H1 (cell line): ENCODE measurements around the gene ALLC. TPM values are rescaled to one million over a fixed set of nuclear protein-coding genes. Genes with fewer than 3 reads are reported as not detected.

Source experiments
- CTCF ChIA-PET: fragments of 300-600 bp; sonication (Branson Sonifier 250); formaldehyde crosslinking; loops from one replicate; lab custom pipeline; 2021; ENCODE audit not compliant: partially characterized antibody; lab: Charles Lee
- POLR2A ChIA-PET: fragments of 300-600 bp; sonication (Branson Sonifier 250); formaldehyde crosslinking; loops from one replicate; lab custom pipeline; 2021; ENCODE audit warnings: inconsistent platforms; ENCODE audit not compliant: partially characterized antibody; lab: Charles Lee
- DNase-seq, 2 experiments: peaks; one replicate each; pipeline versions ENCODE4 v3.0.0 to v3.0.0-alpha.2; 2010 to 2022; ENCODE audit warnings: low spot score in 2 of 2, low read depth in 1 of 2, mixed read lengths in 1 of 2
- FAIRE-seq: peaks from 2 replicates; lab custom pipeline; 2011; peaks lifted over from hg19 to GRCh38; lab: Jason Lieb, UNC
- H2AFZ ChIP-seq: 2 replicates; pipeline ENCODE4 v1.8.1; 2012; ENCODE audit warnings: low read length, inconsistent platforms
- H2AK5ac ChIP-seq: 2 replicates; pipeline ENCODE4 v1.6.1; 2013; ENCODE audit warnings: low read depth, low read length
- H2BK120ac ChIP-seq: replicated peaks from 2 replicates; pipeline ENCODE3; 2013; ENCODE audit warnings: low read depth, low read length, inconsistent platforms
- H2BK12ac ChIP-seq: 2 replicates; pipeline ENCODE4 v1.6.1; 2013; ENCODE audit warnings: low read depth, low read length
- H2BK15ac ChIP-seq: 2 replicates; pipeline ENCODE4 v1.6.1; 2013; ENCODE audit warnings: low read length
- H2BK20ac ChIP-seq: 2 replicates; pipeline ENCODE4 v1.6.1; 2013; ENCODE audit warnings: low read length
- H2BK5ac ChIP-seq: 2 replicates; pipeline ENCODE4 v1.6.1; 2013; ENCODE audit warnings: low read depth, low read length
- H3K14ac ChIP-seq: 2 replicates; pipeline ENCODE4 v1.6.1; 2013; ENCODE audit warnings: inconsistent platforms; ENCODE audit not compliant: insufficient read length
- H3K18ac ChIP-seq: 2 replicates; pipeline ENCODE4 v1.6.1; 2013; ENCODE audit warnings: low read length; ENCODE audit errors: extremely low read depth
- H3K23ac ChIP-seq: 2 replicates; pipeline ENCODE4 v1.6.1; 2013; ENCODE audit warnings: inconsistent platforms; ENCODE audit not compliant: insufficient read length
- H3K23me2 ChIP-seq: 2 replicates; pipeline ENCODE4 v1.6.1; 2013; ENCODE audit warnings: low read depth, low read length
- H3K27ac ChIP-seq: 2 replicates; pipeline ENCODE4 v1.6.1; 2011; ENCODE audit warnings: low read depth, low read length, inconsistent platforms
- H3K27me3 ChIP-seq, 4 experiments: replicated peaks in 1 of 4; 1 replicate in 1 of 4; 2 replicates in 3 of 4; pipeline versions ENCODE4 v1.6.1 to v1.8.1; 2011 to 2013; ENCODE audit warnings: low read length in 3 of 4, mild to moderate bottlenecking in 3 of 4, inconsistent platforms in 2 of 4, mixed read lengths in 2 of 4, moderate library complexity in 1 of 4; ENCODE audit not compliant: control insufficient read depth in 3 of 4, insufficient read depth in 3 of 4; ENCODE audit errors: extremely low read depth in 1 of 4
- H3K36me3 ChIP-seq, 4 experiments: 2 replicates each; pipeline versions ENCODE4 v1.6.1 to v1.8.1; 2011 to 2013; ENCODE audit warnings: mild to moderate bottlenecking in 4 of 4, low read length in 3 of 4, moderate library complexity in 2 of 4, control low read depth in 1 of 4, inconsistent platforms in 1 of 4; ENCODE audit not compliant: insufficient read depth in 4 of 4, control insufficient read depth in 2 of 4
- H3K4ac ChIP-seq: replicated peaks from 2 replicates; pipeline ENCODE3; 2013; ENCODE audit warnings: low read length, low read depth, mixed read lengths, inconsistent platforms; ENCODE audit not compliant: insufficient read length
- H3K4me1 ChIP-seq, 4 experiments: replicated peaks in 1 of 4; 1 replicate in 1 of 4; 2 replicates in 3 of 4; pipeline versions ENCODE4 v1.6.1 to v1.8.1; 2011 to 2013; ENCODE audit warnings: low read length in 3 of 4, inconsistent platforms in 2 of 4, mixed read lengths in 1 of 4; ENCODE audit not compliant: insufficient read depth in 4 of 4, control insufficient read depth in 3 of 4
- H3K4me2 ChIP-seq, 2 experiments: 2 replicates each; pipeline versions ENCODE4 v1.6.1 to v1.8.1; 2011 to 2013; ENCODE audit warnings: low read depth in 2 of 2, low read length in 2 of 2, control low read depth in 1 of 2, inconsistent platforms in 1 of 2, mild to moderate bottlenecking in 1 of 2; ENCODE audit not compliant: insufficient read depth in 1 of 2
- H3K4me3 ChIP-seq, 4 experiments: fragments of 200-600, 300-600 bp in 1 of 4; sonication (generic), shearing (Covaris generic), sonication (Bioruptor Twin) in 1 of 4; 2 replicates each; pipeline versions ENCODE4 v1.5.1 to v1.8.1; 2011 to 2016; ENCODE audit warnings: low read length in 4 of 4, low read depth in 3 of 4, control low read depth in 2 of 4, inconsistent platforms in 2 of 4, mild to moderate bottlenecking in 2 of 4, mixed read lengths in 1 of 4, moderate library complexity in 1 of 4; ENCODE audit not compliant: insufficient read depth in 2 of 4; ENCODE audit errors: extremely low read depth in 1 of 4
- H3K56ac ChIP-seq: replicated peaks from 2 replicates; pipeline ENCODE3; 2013; ENCODE audit warnings: low read depth, mild to moderate bottlenecking, mixed read lengths, low read length, inconsistent platforms; ENCODE audit not compliant: insufficient read length
- H3K79me1 ChIP-seq: 2 replicates; pipeline ENCODE4 v1.6.1; 2013; ENCODE audit warnings: low read depth, low read length, control low read depth
- H3K79me2 ChIP-seq, 2 experiments: 2 replicates each; pipeline versions ENCODE4 v1.6.1 to v1.8.1; 2012 to 2013; ENCODE audit warnings: low read length in 2 of 2, mild to moderate bottlenecking in 2 of 2, inconsistent platforms in 1 of 2; ENCODE audit not compliant: insufficient read depth in 2 of 2, control insufficient read depth in 1 of 2
- H3K9ac ChIP-seq, 4 experiments: replicated peaks in 1 of 4; 1 replicate in 1 of 4; 2 replicates in 3 of 4; pipeline versions ENCODE4 v1.6.1 to v1.8.1; 2011 to 2013; ENCODE audit warnings: low read depth in 3 of 4, low read length in 3 of 4, control low read depth in 2 of 4, mild to moderate bottlenecking in 2 of 4, moderate library complexity in 2 of 4, inconsistent platforms in 1 of 4; ENCODE audit errors: extremely low read depth in 1 of 4
- H3K9me3 ChIP-seq, 2 experiments: 2 replicates each; pipeline versions ENCODE4 v1.6.1 to v1.8.1; 2012 to 2013; ENCODE audit warnings: mild to moderate bottlenecking in 2 of 2, moderate library complexity in 2 of 2, control low read depth in 1 of 2, inconsistent platforms in 1 of 2, low read depth in 1 of 2, low read length in 1 of 2, mixed read lengths in 1 of 2; ENCODE audit not compliant: insufficient read depth in 2 of 2
- H4K20me1 ChIP-seq, 2 experiments: replicated peaks in 1 of 2; 2 replicates each; pipeline versions ENCODE3 to v1.8.1; 2011 to 2013; ENCODE audit warnings: inconsistent platforms in 2 of 2, low read length in 2 of 2, mild to moderate bottlenecking in 1 of 2; ENCODE audit not compliant: insufficient read depth in 2 of 2, control insufficient read depth in 1 of 2
- H4K5ac ChIP-seq: 2 replicates; pipeline ENCODE4 v1.6.1; 2013; ENCODE audit warnings: low read length, low read depth, mixed read lengths, inconsistent platforms; ENCODE audit not compliant: insufficient read length
- H4K8ac ChIP-seq: 2 replicates; pipeline ENCODE4 v1.8.0; 2013; ENCODE audit warnings: mild to moderate bottlenecking, moderate library complexity, low read length, inconsistent platforms; ENCODE audit not compliant: insufficient read depth; ENCODE audit errors: extremely low read depth
- H4K91ac ChIP-seq: replicated peaks from 2 replicates; pipeline ENCODE3; 2013; ENCODE audit warnings: low read length, mixed read lengths, inconsistent platforms; ENCODE audit not compliant: insufficient read length
- BRCA1 ChIP-seq: IDR thresholded peaks from 2 replicates; pipeline ENCODE4 v1.6.1; 2012; ENCODE audit warnings: low read depth, low read length, improper control_type of control experiment
- CBX5 ChIP-seq: fragments of 300-800, 300-1000 bp; sonication (generic); IDR thresholded peaks from 2 replicates; pipeline ENCODE4 v1.7.1; 2016; ENCODE audit warnings: antibody characterized with exemption, low read length, low read depth
- CBX8 ChIP-seq: fragments of 300-800, 300-1000 bp; sonication (generic); IDR thresholded peaks from 2 replicates; pipeline ENCODE4 v1.7.1; 2016; ENCODE audit warnings: low read depth, low read length, borderline replicate concordance
- EGR1 ChIP-seq: IDR thresholded peaks from 2 replicates; pipeline ENCODE4 v1.6.1; 2011; ENCODE audit warnings: low read depth, low read length, borderline replicate concordance
- EP300 ChIP-seq, 2 experiments: IDR thresholded peaks; 1 replicate in 1 of 2; 2 replicates in 1 of 2; pipeline ENCODE4 v1.6.1; 2011 to 2012; ENCODE audit warnings: low read depth in 2 of 2, low read length in 2 of 2, mild to moderate bottlenecking in 2 of 2, borderline replicate concordance in 1 of 2, inconsistent platforms in 1 of 2, moderate library complexity in 1 of 2
- EZH2 ChIP-seq: fragments of 200-600 bp; sonication (generic); IDR thresholded peaks from 2 replicates; pipeline ENCODE4 v1.7.1; 2012; ENCODE audit warnings: low read depth, mild to moderate bottlenecking, moderate library complexity, low read length, inconsistent platforms; ENCODE audit not compliant: severe bottlenecking
- FOSL1 ChIP-seq: IDR thresholded peaks from 2 replicates; pipeline ENCODE4 v1.6.1; 2011; ENCODE audit warnings: mild to moderate bottlenecking, low read depth, low read length, moderate library complexity; ENCODE audit not compliant: insufficient read depth
- GTF2F1 ChIP-seq: IDR thresholded peaks from 2 replicates; pipeline ENCODE4 v1.6.1; 2012; ENCODE audit warnings: low read depth, low read length, improper control_type of control experiment, borderline replicate concordance
- JUN ChIP-seq: IDR thresholded peaks from 2 replicates; pipeline ENCODE4 v1.6.1; 2011; ENCODE audit warnings: low read depth, mild to moderate bottlenecking, improper control_type of control experiment, low read length
- KDM5A ChIP-seq: fragments of 200-600 bp; IDR thresholded peaks from 2 replicates; pipeline ENCODE4 v1.7.1; 2012; ENCODE audit warnings: mild to moderate bottlenecking, low read length, inconsistent platforms, mixed read lengths
- SIN3A ChIP-seq, 2 experiments: IDR thresholded peaks in 1 of 2; conservative IDR thresholded peaks in 1 of 2; 2 replicates each; pipeline ENCODE4 v1.6.1; 2011 to 2012; ENCODE audit warnings: low read length in 2 of 2, improper control_type of control experiment in 1 of 2, low read depth in 1 of 2, mild to moderate bottlenecking in 1 of 2
- SP4 ChIP-seq: IDR thresholded peaks from 2 replicates; pipeline ENCODE4 v1.6.1; 2012; ENCODE audit warnings: low read length, inconsistent platforms
- ZNF274 ChIP-seq: IDR thresholded peaks from 2 replicates; pipeline ENCODE4 v1.7.0; 2012; ENCODE audit warnings: low read length, borderline replicate concordance; ENCODE audit errors: extremely low read depth
- WGBS, 2 experiments: shearing (Covaris generic) in 1 of 2; methylation state at CpG; one replicate each; pipeline versions ENCODE4 v1.1.6 to v1.1.7; 2013 to 2015; ENCODE audit warnings: low lambda C conversion rate in 2 of 2, mixed read lengths in 2 of 2, inconsistent platforms in 1 of 2, low coverage in 1 of 2, missing lambda C conversion rate in 1 of 2; ENCODE audit not compliant: insufficient replicate concordance in 2 of 2, insufficient coverage in 1 of 2, insufficient read length in 1 of 2; ENCODE audit errors: extremely low coverage in 1 of 2, missing lambda C conversion rate in 1 of 2; 5-methylcytosine and 5-hydroxymethylcytosine counted together
- polyA plus RNA-seq, 7 experiments: library from polyadenylated mRNA; depleted of rRNA in 3 of 7; stranded (reverse) in 5 of 7; unstranded in 2 of 7; fragments of >200 nt in 5 of 7; fragments of 200-250 nt in 2 of 7; gene quantifications; 1 replicate in 5 of 7; 2 replicates in 1 of 7; 4 replicates in 1 of 7; pipeline versions ENCODE4 v1.2.1 to v1.2.3, GENCODE V29; 2011 to 2013; ENCODE audit warnings: missing spikeins in 2 of 7, mixed read lengths in 2 of 7
- total RNA-seq: library from RNA; stranded (reverse); fragmentation: NEBNext Ultra II Directional; extraction: Animal tissue kit (Norgen Biotek cat#: 25700); gene quantifications from 2 replicates; pipeline ENCODE4 v1.2.1, GENCODE V29; 2021

ALLC gene
- total and polyA plus RNA-seq, 2 of the 8 experiments (the other 6 are each of a cell fraction or from before 2014, with no cell fraction given), result not detected

GRCh38 chr2:3670941-3671340, 12.9 kb downstream of the ALLC start:
- H3K18ac ChIP-seq, result no peak overlapping the region
- no peaks in the 10 kb centered on the region for H4K20me1 ChIP-seq
- H2BK5ac ChIP-seq, result no peak overlapping the region
- H3K23me2 ChIP-seq, result no peaks in the 10 kb centered on the region; the same call in 1 of the 2 replicates
- ChIA-PET CTCF (interaction anchor here (1.3 kb wide), 1 partner anchor 58 kb away, joined by 5 read pairs; no protein-coding TSS in a partner anchor), POLR2A (no interaction called here)
- no peak overlapping the region for H3K14ac ChIP-seq
- peak in 1 of 2 experiments; percentile 16 for DNase-seq
- H3K79me2 ChIP-seq, result no peaks in the 10 kb centered on the region
- no peak overlapping the region for H2BK12ac ChIP-seq
- 78% methylated on average over 11 of the region's 11 CpGs; no CpG with 5 or more reads in 1 of the 2 experiments for WGBS, 2 experiments
- H2AK5ac ChIP-seq, result no peak overlapping the region
- no peak overlapping the region for H3K4me2 ChIP-seq
- no peak overlapping the region for H2BK15ac ChIP-seq
- no peak overlapping the region for H3K56ac ChIP-seq
- no peak overlapping the region for H4K5ac ChIP-seq
- no peak overlapping the region for H3K4ac ChIP-seq
- H4K8ac ChIP-seq, result no peak overlapping the region
- no peak overlapping the region for H3K4me3 ChIP-seq
- no peak overlapping the region for H2AFZ ChIP-seq
- no peak overlapping the region for H4K91ac ChIP-seq
- H3K9me3 ChIP-seq, result no peaks in the 10 kb centered on the region
- no peak overlapping the region for H2BK120ac ChIP-seq
- H3K27me3 ChIP-seq, result no peaks in the 10 kb centered on the region
- no peaks in the 10 kb centered on the region for H3K79me1 ChIP-seq
- no peak overlapping the region for H3K27ac ChIP-seq
- H3K23ac ChIP-seq, result no peak overlapping the region
- no peak overlapping the region for H2BK20ac ChIP-seq
- H3K9ac ChIP-seq, result no peak overlapping the region
- no peaks in the 10 kb centered on the region for H3K36me3 ChIP-seq
- H3K4me1 ChIP-seq, result no peaks in the 10 kb centered on the region
- no peak for FAIRE-seq
- no peak for TF ChIP-seq EZH2
- no peak for TF ChIP-seq ZNF274
- TF ChIP-seq EP300 (IDR thresholded peaks at IDR 0.05; ENCODE audit: borderline replicate concordance in 1 of 2, low read depth in 2 of 2, low read length in 2 of 2), result no peak
- TF ChIP-seq EGR1, result no peak
- TF ChIP-seq SP4, result no peak
- no peak for TF ChIP-seq JUN
- TF ChIP-seq FOSL1, result no peak
- TF ChIP-seq KDM5A, result no peak
- no peak for TF ChIP-seq GTF2F1
- no peak for TF ChIP-seq CBX8
- TF ChIP-seq BRCA1, result no peak
- no peak for TF ChIP-seq CBX5
- TF ChIP-seq SIN3A (conservative IDR thresholded peaks at IDR 0.05 in 1 of 2, IDR thresholded peaks at IDR 0.05 in 1 of 2; ENCODE audit: low read depth in 1 of 2, low read length in 2 of 2), result no peak
